Thyroid gland (tissue), 4 donors: ENCODE measurements around the gene PTBP1.

Experiments
- POLR2A ChIP-seq, 2 donors: fragments of 450-650 bp; IDR thresholded peaks; one replicate each; pipeline ENCODE4 v1.6.1; 2017; ENCODE audit warnings: antibody characterized with exemption in 2 of 2, mild to moderate bottlenecking in 2 of 2, moderate library complexity in 1 of 2
- TF ChIP-seq, protein P1 (sequence below), 6 experiments: fragments of 200-600 bp in 3 of 6; fragments of 450-650 bp in 3 of 6; sonication (generic) in 3 of 6; IDR thresholded peaks; one replicate each; pipeline ENCODE4 v1.5.1; 2016 to 2019; ENCODE audit warnings: antibody characterized with exemption in 6 of 6, mild to moderate bottlenecking in 2 of 6, inconsistent platforms in 1 of 6, moderate library complexity in 1 of 6

DNA sequence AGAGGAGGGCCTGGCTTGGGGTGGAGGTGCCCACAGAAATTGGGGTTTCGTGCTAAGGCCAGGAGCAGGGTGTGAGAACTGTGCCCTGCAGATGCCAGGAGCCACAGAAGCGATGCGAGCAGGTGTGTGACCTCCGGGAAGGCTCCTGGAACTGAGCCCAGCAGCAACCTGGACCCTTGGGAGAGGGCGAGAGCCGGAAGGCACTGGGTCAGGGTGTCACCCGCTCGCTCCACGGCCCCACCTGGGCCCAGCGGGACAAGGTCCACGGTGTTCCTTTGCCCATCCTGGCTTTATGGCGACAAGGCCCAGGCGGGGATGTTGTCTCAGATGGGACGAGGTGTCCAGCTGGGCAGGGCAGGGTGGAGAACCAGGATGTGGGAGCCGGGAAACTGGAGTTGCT lies 42.2 kb upstream of the PTBP1 start:
- TF ChIP-seq, protein P1, sequence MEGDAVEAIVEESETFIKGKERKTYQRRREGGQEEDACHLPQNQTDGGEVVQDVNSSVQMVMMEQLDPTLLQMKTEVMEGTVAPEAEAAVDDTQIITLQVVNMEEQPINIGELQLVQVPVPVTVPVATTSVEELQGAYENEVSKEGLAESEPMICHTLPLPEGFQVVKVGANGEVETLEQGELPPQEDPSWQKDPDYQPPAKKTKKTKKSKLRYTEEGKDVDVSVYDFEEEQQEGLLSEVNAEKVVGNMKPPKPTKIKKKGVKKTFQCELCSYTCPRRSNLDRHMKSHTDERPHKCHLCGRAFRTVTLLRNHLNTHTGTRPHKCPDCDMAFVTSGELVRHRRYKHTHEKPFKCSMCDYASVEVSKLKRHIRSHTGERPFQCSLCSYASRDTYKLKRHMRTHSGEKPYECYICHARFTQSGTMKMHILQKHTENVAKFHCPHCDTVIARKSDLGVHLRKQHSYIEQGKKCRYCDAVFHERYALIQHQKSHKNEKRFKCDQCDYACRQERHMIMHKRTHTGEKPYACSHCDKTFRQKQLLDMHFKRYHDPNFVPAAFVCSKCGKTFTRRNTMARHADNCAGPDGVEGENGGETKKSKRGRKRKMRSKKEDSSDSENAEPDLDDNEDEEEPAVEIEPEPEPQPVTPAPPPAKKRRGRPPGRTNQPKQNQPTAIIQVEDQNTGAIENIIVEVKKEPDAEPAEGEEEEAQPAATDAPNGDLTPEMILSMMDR (IDR thresholded peaks at IDR 0.05): no peak
- no peak for TF ChIP-seq POLR2A (IDR thresholded peaks at IDR 0.05)
